ENCODE results near the gene RNF169.
"Not testable (repeated sequence)": the region's sequence is repeated elsewhere in the genome, so short reads cannot be mapped to it uniquely, and the experiment has no call there.

Gene RNF169

GRCh38 chr11:74820763-74821162 is 72.1 kb downstream of the RNF169 start:
- DNase-seq (ENCODE audit: low spot score), result peak; percentile 42

DNA sequence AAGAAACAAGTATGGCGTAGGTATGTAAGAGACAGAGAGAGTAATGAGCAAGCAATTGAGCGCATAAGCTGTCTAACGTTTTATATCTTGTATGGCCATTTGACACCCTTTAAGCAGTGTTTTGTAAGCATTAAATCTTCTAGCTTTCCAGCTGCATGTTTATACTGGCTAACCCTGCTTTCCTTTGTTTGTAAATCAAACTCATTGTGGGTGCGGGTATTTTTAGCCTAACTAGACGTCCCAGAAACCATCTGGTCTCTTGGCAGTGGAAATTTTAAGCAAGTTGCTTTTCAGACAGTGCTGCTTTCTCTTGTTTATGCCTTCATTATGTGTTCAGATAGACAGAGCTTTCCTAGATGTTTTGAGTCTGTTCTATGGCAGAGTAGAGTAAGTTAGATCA is 73.5 kb downstream of the RNF169 start:
- no peak for DNase-seq (ENCODE audit: low spot score)

GRCh38 chr11:74824285-74824982 is 75.8 kb downstream of the RNF169 start:
- DNase-seq (ENCODE audit: low spot score), result no peak

DNA sequence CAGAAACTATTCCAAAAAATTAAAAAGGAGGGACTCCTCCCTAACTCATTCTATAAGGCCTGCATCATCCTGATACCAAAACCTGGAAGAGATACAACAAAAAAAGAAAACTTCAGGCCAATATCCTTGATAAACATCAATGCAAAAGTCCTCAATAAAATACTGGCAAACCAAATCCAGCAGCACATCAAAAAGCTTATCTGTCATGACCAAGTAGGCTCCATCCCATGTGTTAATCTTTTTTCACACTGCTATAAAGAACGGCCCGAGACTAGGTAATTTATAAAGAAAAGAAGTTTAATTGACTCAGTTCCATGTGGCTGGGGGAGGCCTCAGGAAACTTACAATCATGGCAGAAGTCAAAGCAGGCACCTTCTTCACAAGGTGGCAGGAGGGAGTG is 76.9 kb downstream of the RNF169 start:
- DNase-seq (ENCODE audit: low spot score), result not testable (repeated sequence)

DNA sequence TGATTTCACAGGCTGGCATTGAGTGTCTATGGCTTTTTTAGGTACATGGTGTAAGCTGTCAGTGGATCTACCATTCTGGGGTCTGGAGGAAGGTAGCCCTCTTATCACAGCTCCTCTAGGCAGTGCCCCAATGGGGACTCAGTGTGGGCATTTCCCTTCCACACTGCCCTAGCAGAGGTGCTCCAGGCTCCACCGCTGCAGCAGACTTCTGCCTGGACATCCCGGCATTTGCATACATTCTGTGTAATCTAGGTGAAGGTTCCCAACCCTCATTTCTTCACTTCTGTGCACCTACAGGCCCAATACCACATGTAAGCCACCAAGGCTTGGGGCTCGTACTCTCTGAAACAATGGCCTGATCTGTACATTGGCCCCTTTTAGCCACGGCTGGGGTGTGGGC is 78.3 kb downstream of the RNF169 start:
- no peak for DNase-seq (ENCODE audit: low spot score)

- DNase-seq (ENCODE audit: low spot score), result no peak
Observed at GRCh38 chr11:74837191-74837590, 88.5 kb downstream of the RNF169 start.

- DNase-seq (ENCODE audit: low spot score), result no peak
Observed at GRCh38 chr11:74838188-74838587, 89.5 kb downstream of the RNF169 start.

- DNase-seq (ENCODE audit: low spot score), result no peak
Observed at GRCh38 chr11:74839446-74839845, 90.8 kb downstream of the RNF169 start.

- DNase-seq (ENCODE audit: low spot score), result no peak
Observed at GRCh38 chr11:74839971-74840370, 91.3 kb downstream of the RNF169 start.

DNA sequence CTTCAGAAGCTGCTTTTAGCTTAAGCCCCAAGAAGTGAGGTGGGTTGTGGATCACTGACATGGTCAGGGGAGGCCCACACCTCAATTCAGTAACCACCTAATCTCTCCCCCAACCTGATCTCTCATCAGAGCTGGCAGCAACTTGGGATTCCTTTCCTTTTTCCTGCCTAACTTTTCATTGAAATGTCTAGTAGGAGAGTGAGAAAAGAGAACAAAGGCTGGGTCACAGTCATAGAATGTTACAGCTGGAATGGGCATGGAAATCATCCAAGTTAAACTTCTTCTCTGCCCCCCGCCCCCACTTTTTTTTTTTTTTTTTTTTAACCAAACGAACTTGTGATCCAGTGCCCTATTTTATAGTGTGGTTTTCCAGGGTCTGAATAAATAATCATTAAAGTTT is 91.8 kb downstream of the RNF169 start:
- no peak for DNase-seq (ENCODE audit: low spot score)

DNA sequence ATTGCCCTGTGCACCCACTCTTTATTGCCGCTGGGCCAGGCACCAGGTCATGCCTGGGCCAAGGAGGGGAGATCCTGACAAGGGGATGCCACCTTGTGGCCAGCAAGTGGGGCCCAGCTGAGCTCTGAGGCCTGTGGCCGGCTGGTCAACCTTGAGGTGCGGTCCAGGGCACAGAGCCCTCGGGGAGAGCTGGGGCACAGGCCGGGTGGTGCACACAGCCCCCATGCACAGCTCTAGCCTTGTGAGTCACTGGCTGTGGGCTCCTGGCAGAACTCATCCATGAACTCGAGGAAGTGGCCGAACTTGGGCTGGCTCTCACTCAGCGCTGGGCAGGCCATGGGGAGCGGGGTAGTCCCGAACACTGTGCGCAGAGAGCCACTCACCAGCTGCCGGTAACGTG is 94.3 kb downstream of the RNF169 start:
- DNase-seq (ENCODE audit: low spot score), result no peak

DNA sequence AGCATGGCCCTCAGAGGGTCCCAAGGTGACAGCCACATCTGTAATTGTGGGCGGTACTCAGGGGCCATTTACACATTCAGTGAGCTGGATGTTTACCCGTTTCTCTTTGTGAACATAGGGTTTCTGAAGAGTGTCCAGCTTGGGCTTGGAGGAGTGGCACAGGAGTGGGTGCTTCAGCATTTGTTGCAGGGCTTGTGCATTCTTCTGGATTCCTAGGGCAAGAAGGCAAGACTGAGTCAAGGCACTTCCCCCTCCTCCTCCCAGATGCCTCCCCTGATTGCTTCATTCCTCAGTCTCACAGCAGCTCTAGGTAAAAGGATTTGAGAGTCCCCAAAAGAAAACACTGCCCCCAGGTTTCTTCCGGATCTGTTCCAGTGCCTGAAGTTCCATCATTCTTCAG is 95.4 kb downstream of the RNF169 start:
- DNase-seq (ENCODE audit: low spot score), result no peak

DNA sequence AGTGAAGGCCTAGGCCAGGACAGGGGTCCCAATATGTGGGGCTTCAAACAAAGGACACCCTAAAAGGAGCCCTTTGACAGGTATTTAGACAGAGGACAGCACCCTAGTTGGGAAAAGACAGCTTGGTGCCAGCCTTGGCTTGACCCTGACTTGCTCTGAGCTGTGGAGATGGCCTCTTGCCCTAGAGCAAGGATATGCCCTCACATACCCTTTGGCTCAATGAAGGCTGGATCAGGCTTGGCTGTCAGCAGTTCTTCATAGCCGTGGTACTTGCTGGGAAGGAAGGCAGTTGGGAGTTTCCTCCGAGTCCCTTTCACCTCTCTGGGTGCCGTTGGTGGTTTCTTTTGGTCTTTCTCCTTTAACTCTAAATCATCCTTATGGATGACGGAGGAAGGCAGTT is 96.2 kb downstream of the RNF169 start:
- DNase-seq (ENCODE audit: low spot score), result no peak

GRCh38 chr11:74845978-74846517 is 97.4 kb downstream of the RNF169 start:
- DNase-seq (ENCODE audit: low spot score), result no peak

DNA sequence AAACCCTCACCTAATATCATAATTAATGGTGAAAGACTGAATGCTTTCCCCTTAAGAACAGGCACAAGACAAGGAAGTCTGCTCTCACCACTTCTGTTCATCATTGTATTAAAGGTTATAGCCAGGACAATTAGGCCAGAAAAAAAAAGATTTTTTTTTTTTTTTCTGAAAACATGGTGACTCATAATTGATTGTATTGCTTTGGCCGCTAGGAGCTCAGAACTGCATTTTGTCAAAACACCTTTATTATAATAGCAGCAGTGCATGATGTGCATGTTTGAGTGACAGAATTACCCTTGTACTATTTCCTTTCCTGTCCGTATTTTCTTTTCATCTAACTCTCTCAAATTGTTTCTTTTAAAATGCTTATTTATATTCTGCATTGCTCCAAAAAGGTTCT is 98.1 kb downstream of the RNF169 start:
- DNase-seq (ENCODE audit: low spot score), result no peak

- no peak for DNase-seq (ENCODE audit: low spot score)
Observed at GRCh38 chr11:74847395-74847794, 98.7 kb downstream of the RNF169 start.

DNA sequence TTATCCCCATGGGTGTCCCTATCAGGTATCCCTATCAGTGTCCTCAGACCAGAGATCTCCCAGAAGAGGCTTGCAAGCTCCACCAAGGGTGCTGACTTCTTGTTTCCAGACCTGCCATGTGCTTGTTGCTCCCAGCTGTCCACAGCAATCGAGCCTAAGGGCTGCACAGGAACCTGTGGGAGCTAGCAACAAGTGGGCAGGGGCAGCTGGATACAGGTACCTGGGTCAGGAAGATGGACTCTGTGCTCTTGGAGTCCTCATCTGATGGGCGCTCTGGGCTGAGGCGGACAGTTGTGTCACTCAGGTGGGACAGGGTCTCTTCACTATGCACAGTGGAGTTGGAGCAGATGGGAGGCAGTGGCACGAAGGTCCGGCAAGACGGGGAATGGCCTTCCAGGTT is 99.2 kb downstream of the RNF169 start:
- DNase-seq (ENCODE audit: low spot score), result no peak

GRCh38 chr11:74849525-74850391 is 101.1 kb downstream of the RNF169 start:
- peak; percentile 81 for DNase-seq (ENCODE audit: low spot score)

GRCh38 chr11:74853223-74853622 is 104.6 kb downstream of the RNF169 start:
- DNase-seq (ENCODE audit: low spot score), result no peak

- no peak for DNase-seq (ENCODE audit: low spot score)
Observed at GRCh38 chr11:74860743-74861142, 112.1 kb downstream of the RNF169 start.

DNA sequence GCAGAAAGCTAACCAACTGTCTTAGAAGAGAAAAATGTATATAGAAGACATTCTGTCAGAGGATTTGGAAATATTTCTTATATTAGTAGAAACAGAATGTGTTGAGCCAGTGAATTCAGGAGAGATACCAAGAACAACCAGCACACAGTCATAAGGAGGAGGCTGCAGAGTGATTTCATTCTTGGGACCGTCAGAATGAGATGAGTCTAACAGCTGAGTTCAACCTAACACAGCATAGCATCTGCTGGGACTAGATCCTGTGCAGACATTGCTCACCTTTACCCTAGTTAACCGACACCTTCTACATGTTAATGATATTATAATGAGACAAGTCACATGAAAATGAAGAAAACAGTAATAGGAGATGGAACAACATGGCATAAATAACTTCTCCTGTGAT is 114.8 kb downstream of the RNF169 start:
- DNase-seq (ENCODE audit: low spot score), result no peak

- DNase-seq (ENCODE audit: low spot score), result no peak
Observed at GRCh38 chr11:74866557-74866956, 117.9 kb downstream of the RNF169 start.

GRCh38 chr11:74870485-74870884 is 121.8 kb downstream of the RNF169 start:
- peak; percentile 38 for DNase-seq (ENCODE audit: low spot score)

All from COLO829 (cell line).